HAP-1 (cell line): ENCODE measurements around the gene OR51B2.
"Not testable (repeated sequence)": the region's sequence is repeated elsewhere in the genome, so short reads cannot be mapped to it uniquely, and the experiment has no call there.

Experiments used
- DNase-seq, 2 experiments: peaks; one replicate each; pipeline ENCODE4 v3.0.0-alpha.2; 2016 to 2020; ENCODE audit warnings: low spot score in 2 of 2
- H3K27me3 ChIP-seq: fragments of 250-450 bp; sonication (Bioruptor Pico); 2 replicates; pipeline ENCODE4 v1.5.1; 2020; ENCODE audit warnings: low read depth, mild to moderate bottlenecking, moderate library complexity
- H3K36me3 ChIP-seq: fragments of 250-450 bp; sonication (Bioruptor Pico); replicated peaks from 2 replicates; pipeline ENCODE4 v1.5.1; 2020; ENCODE audit warnings: mild to moderate bottlenecking
- H3K4me1 ChIP-seq: fragments of 250-450 bp; sonication (Bioruptor Pico); 2 replicates; pipeline ENCODE4 v1.5.1; 2020; ENCODE audit warnings: mild to moderate bottlenecking
- H3K4me3 ChIP-seq: fragments of 250-450 bp; sonication (Bioruptor Pico); 2 replicates; pipeline ENCODE4 v1.5.1; 2020; ENCODE audit warnings: mild to moderate bottlenecking, moderate library complexity
- H3K9me3 ChIP-seq: fragments of 250-450 bp; sonication (Bioruptor Pico); 2 replicates; pipeline ENCODE4 v1.5.1; 2020; ENCODE audit warnings: mild to moderate bottlenecking, moderate library complexity
- in situ Hi-C: fragments of 300-500 bp; cut with MboI; formaldehyde crosslinking; loops from 3 replicates; pipeline ENCODE4 v1.14.3; 2020; ENCODE audit warnings: low sequenced_read_pairs, inconsistent platforms, mixed read lengths

The OR51B2 gene

GRCh38 chr11:5324197-5324596, at the start of gene OR51B2:
TSS of gene OR51B2 (minus strand) at chr11:5324297. CDS start at chr11:5324297, 0 bp downstream.
- no peaks in the 10 kb centered on the region for H3K9me3 ChIP-seq
- H3K4me1 ChIP-seq, result no peaks in the 10 kb centered on the region
- no peak within 1 kb of the TSS for H3K4me3 ChIP-seq
- no peaks in the 10 kb centered on the region for H3K36me3 ChIP-seq
- in situ Hi-C loops, result no loop called here
- DNase-seq, result no peak
- H3K27me3 ChIP-seq, result no peaks in the 10 kb centered on the region

DNA sequence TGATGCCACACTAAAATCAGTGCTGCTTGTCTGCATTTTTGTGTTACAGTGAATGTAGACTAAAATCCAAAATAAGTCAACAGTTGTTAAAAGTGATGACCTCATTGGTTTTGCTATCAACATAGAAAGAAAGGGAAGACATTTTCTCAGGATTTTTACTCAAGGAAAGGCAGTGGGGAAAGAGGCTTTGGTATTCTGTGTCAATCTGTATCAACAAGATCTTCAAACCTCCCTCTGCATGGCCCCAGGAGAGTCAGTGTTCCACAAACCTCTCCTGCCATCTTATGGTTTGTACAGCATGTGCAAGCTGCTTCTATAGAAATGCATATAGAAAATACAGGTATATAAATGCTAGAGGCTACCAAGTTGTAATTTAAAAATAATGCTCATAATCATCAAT, 45.7 kb upstream of the OR51B2 start:
- DNase-seq, result no peak
- Histone ChIP-seq H3K4me1 (no peaks in the 10 kb centered on the region), H3K4me3 (no peak overlapping the region), H3K27me3 (no peaks in the 10 kb centered on the region), H3K9me3 (no peaks in the 10 kb centered on the region), H3K36me3 (no peaks in the 10 kb centered on the region)
- in situ Hi-C loops, result no loop called here

DNA sequence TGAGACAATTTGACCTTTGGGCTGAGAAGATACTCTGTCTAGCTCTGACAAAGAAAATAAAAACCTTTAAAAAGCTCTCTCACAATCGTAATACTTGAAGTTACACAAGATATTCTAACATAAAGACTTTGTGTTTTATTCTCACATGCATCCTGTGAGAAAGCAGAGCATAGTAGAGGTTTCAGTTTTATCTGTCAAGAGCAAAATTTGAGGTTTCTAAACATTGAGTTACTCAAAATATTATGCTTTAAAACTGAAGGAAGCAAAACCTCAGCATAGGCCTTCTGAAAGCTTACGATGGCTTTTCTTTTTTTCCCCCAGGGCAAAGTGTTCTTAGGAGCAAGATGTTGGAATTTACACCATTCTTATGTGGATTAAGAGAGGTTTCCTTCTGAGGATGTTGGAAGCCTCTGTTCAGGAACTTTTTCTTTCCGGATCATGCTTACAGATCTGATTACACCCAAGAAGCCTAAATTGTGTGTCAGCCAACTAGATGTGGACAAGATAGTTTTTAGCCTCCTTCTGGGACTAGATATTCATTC, 44.5 kb upstream of the OR51B2 start:
- Histone ChIP-seq H3K4me3 (no peak overlapping the region), H3K36me3 (no peaks in the 10 kb centered on the region), H3K27me3 (no peaks in the 10 kb centered on the region), H3K4me1 (no peaks in the 10 kb centered on the region), H3K9me3 (no peaks in the 10 kb centered on the region)
- in situ Hi-C loops, result no loop called here
- no peak for DNase-seq

GRCh38 chr11:5367448-5368074, 43.5 kb upstream of the OR51B2 start:
- no peak for DNase-seq
- no peaks in the 10 kb centered on the region for H3K9me3 ChIP-seq
- no peaks in the 10 kb centered on the region for H3K4me1 ChIP-seq
- no peak overlapping the region for H3K4me3 ChIP-seq
- no peaks in the 10 kb centered on the region for H3K36me3 ChIP-seq
- H3K27me3 ChIP-seq, result no peaks in the 10 kb centered on the region
- in situ Hi-C loops, result no loop called here

DNA sequence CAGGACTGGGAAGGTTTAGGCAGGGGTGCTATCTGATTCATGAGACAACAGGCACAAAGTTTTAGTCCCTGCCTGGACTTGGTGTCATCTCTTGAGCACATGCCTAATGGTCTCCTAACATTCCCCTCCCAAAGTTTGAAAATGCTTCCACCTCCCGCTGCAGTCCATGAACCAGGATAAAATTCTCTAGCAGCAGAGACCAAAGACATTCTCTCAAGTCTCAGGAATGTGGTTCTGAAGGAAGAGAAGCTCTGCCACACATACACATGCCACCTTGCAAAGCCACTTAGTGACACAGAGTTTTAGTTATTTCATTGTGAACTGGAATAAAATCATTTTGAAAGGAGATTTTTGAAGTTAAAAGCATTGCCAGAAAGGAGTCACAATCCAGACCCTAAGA, 42.8 kb upstream of the OR51B2 start:
- no peak overlapping the region for H3K4me3 ChIP-seq
- no peaks in the 10 kb centered on the region for H3K36me3 ChIP-seq
- H3K27me3 ChIP-seq, result no peaks in the 10 kb centered on the region
- H3K4me1 ChIP-seq, result no peaks in the 10 kb centered on the region
- no peak for DNase-seq
- H3K9me3 ChIP-seq, result no peaks in the 10 kb centered on the region
- in situ Hi-C loops, result no loop called here

- H3K4me1 ChIP-seq, H3K36me3 ChIP-seq, H3K4me3 ChIP-seq, H3K27me3 ChIP-seq, DNase-seq, H3K9me3 ChIP-seq, in situ Hi-C loops: not testable (repeated sequence)
Observed at GRCh38 chr11:5366365-5366764, 42.3 kb upstream of the OR51B2 start.

- Histone ChIP-seq H3K27me3 (no peaks in the 10 kb centered on the region), H3K4me3 (no peak overlapping the region), H3K4me1 (no peaks in the 10 kb centered on the region), H3K9me3 (no peaks in the 10 kb centered on the region), H3K36me3 (no peaks in the 10 kb centered on the region)
- in situ Hi-C loops, result no loop called here
- no peak for DNase-seq
Observed at GRCh38 chr11:5364214-5364613, 40.1 kb upstream of the OR51B2 start.

GRCh38 chr11:5363679-5364078, 39.6 kb upstream of the OR51B2 start:
- H3K27me3 ChIP-seq, result no peaks in the 10 kb centered on the region
- no peak overlapping the region for H3K4me3 ChIP-seq
- DNase-seq, result no peak
- no peaks in the 10 kb centered on the region for H3K9me3 ChIP-seq
- in situ Hi-C loops, result no loop called here
- H3K4me1 ChIP-seq, result no peaks in the 10 kb centered on the region
- no peaks in the 10 kb centered on the region for H3K36me3 ChIP-seq

GRCh38 chr11:5362017-5362625, 38.0 kb upstream of the OR51B2 start:
- Histone ChIP-seq H3K9me3 (no peaks in the 10 kb centered on the region), H3K27me3 (no peaks in the 10 kb centered on the region), H3K4me3 (no peak overlapping the region), H3K36me3 (no peaks in the 10 kb centered on the region), H3K4me1 (no peaks in the 10 kb centered on the region)
- in situ Hi-C loops, result no loop called here
- no peak for DNase-seq

DNA sequence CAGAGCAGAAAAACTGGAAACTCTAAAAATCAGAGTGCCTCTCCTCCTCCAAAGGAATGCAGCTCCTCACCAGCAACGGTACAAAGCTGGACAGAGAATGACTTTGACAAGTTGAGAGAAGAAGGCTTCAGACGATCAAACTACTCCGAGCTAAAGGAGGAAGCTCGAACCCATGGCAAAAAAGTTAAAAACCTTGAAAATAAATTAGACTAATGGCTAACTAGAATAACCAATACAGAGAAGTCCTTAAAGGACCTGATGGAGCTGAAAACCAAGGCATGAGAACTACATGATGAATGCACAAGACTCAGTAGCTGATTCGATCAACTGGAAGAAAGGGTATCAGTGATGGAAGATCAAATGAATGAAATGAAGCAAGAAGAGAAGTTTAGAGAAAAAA, 31.9 kb upstream of the OR51B2 start:
- H3K27me3 ChIP-seq, H3K4me1 ChIP-seq, in situ Hi-C loops, H3K4me3 ChIP-seq, H3K36me3 ChIP-seq, H3K9me3 ChIP-seq, DNase-seq: not testable (repeated sequence)

GRCh38 chr11:5351208-5351607, 27.1 kb upstream of the OR51B2 start, which contains the start of gene OR51B6:
TSS of gene OR51B6 (plus strand) at chr11:5351508. CDS start at chr11:5351508, 0 bp downstream.
- DNase-seq, result no peak

GRCh38 chr11:5349550-5349949, 25.5 kb upstream of the OR51B2 start:
- in situ Hi-C loops, result no loop called here

More at GRCh38 chr11:5351208-5351607, 27.1 kb upstream of the OR51B2 start, which contains the start of gene OR51B6:
- Histone ChIP-seq H3K9me3 (no peaks in the 10 kb centered on the region), H3K4me1 (no peaks in the 10 kb centered on the region), H3K27me3 (no peaks in the 10 kb centered on the region), H3K4me3 (no peak within 1 kb of the TSS), H3K36me3 (no peaks in the 10 kb centered on the region)
- in situ Hi-C loops, result no loop called here

GRCh38 chr11:5348551-5349194, 24.6 kb upstream of the OR51B2 start:
- no peak for DNase-seq
- H3K36me3 ChIP-seq, result no peaks in the 10 kb centered on the region
- no peaks in the 10 kb centered on the region for H3K27me3 ChIP-seq
- in situ Hi-C loops, result no loop called here
- no peaks in the 10 kb centered on the region for H3K4me1 ChIP-seq
- H3K4me3 ChIP-seq, result no peak overlapping the region
- no peaks in the 10 kb centered on the region for H3K9me3 ChIP-seq

More at GRCh38 chr11:5349550-5349949, 25.5 kb upstream of the OR51B2 start:
- Histone ChIP-seq H3K4me1 (no peaks in the 10 kb centered on the region), H3K36me3 (no peaks in the 10 kb centered on the region), H3K9me3 (no peaks in the 10 kb centered on the region), H3K27me3 (no peaks in the 10 kb centered on the region), H3K4me3 (no peak overlapping the region)
- DNase-seq, result no peak

DNA sequence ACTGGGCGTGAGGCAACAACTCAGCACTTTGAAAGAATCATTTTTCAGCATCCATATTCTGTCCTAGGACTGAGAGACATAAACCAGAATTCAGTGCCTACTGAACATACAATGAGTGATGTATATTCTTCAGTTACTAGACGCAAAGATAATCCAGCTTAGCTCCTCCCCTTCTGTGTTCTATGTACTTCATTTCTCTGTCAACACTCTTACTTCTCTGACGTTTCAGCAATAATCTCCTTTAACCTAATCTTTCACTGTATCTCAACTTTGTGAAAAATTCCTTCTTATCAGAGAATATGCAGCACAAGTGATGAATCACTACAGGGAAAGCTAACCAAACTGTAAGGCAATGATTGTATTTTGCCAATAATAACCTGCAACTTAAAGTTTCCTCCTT, 21.7 kb upstream of the OR51B2 start:
- Histone ChIP-seq H3K27me3 (no peaks in the 10 kb centered on the region), H3K4me1 (no peaks in the 10 kb centered on the region), H3K9me3 (no peaks in the 10 kb centered on the region), H3K36me3 (no peaks in the 10 kb centered on the region), H3K4me3 (no peak overlapping the region)
- in situ Hi-C loops, result no loop called here
- no peak for DNase-seq
